SJCRH30 (cell line): ENCODE measurements around the gene CETN3. TPM values are rescaled to one million over a fixed set of nuclear protein-coding genes. Genes with fewer than 3 reads are reported as not detected.
"Not testable (repeated sequence)": the region's sequence is repeated elsewhere in the genome, so short reads cannot be mapped to it uniquely, and the experiment has no call there.

ENCODE experiments used
- DNase-seq, 2 experiments: peaks; one replicate each; pipeline ENCODE4 v3.0.0-alpha.2; 2015 to 2020
- H3K27ac ChIP-seq: fragments of 250-450 bp; sonication (Bioruptor Pico); 2 replicates; pipeline ENCODE4 v1.5.1; 2020; ENCODE audit warnings: mild to moderate bottlenecking, moderate library complexity
- H3K27me3 ChIP-seq: fragments of 250-450 bp; sonication (Bioruptor Pico); 2 replicates; pipeline ENCODE4 v1.5.1; 2020; ENCODE audit warnings: mild to moderate bottlenecking, moderate library complexity
- H3K36me3 ChIP-seq: fragments of 250-450 bp; sonication (Bioruptor Pico); 2 replicates; pipeline ENCODE4 v1.5.1; 2020; ENCODE audit warnings: mild to moderate bottlenecking, moderate library complexity
- H3K4me1 ChIP-seq: fragments of 250-450 bp; sonication (Bioruptor Pico); 2 replicates; pipeline ENCODE4 v1.5.1; 2020; ENCODE audit warnings: mild to moderate bottlenecking, moderate library complexity
- H3K4me3 ChIP-seq: fragments of 250-450 bp; sonication (Bioruptor Pico); 2 replicates; pipeline ENCODE4 v1.5.1; 2020; ENCODE audit warnings: mild to moderate bottlenecking, moderate library complexity
- H3K9me3 ChIP-seq: fragments of 250-450 bp; sonication (Bioruptor Pico); replicated peaks from 2 replicates; pipeline ENCODE4 v1.5.1; 2020; ENCODE audit warnings: mild to moderate bottlenecking, moderate library complexity
- total RNA-seq: library from RNA; depleted of rRNA; stranded (reverse); fragments of >200 nt; shearing (Covaris generic); gene quantifications from 2 replicates; pipeline ENCODE4 v1.2.3, GENCODE V29; 2014

CETN3 gene
- total RNA-seq, 1 experiment from 2014 or later, result 57.0 TPM

GRCh38 chr5:90398726-90399125 lies 10.8 kb downstream of the CETN3 start:
- Histone ChIP-seq H3K27ac (no peak overlapping the region), H3K4me1 (no peaks in the 10 kb centered on the region), H3K36me3 (peaks cover 23% of the 10 kb centered on the region), H3K27me3 (no peaks in the 10 kb centered on the region), H3K4me3 (no peak overlapping the region), H3K9me3 (no peaks in the 10 kb centered on the region)
- no peak for DNase-seq

- peaks cover 26% of the 10 kb centered on the region for H3K36me3 ChIP-seq
Measured at GRCh38 chr5:90395005-90395404, 14.6 kb downstream of the CETN3 start.

GRCh38 chr5:90390928-90391327 lies 18.6 kb downstream of the CETN3 start:
- H3K9me3 ChIP-seq, result no peaks in the 10 kb centered on the region
- H3K4me1 ChIP-seq, result peaks cover 6% of the 10 kb centered on the region
- no peak overlapping the region for H3K4me3 ChIP-seq
- no peaks in the 10 kb centered on the region for H3K27me3 ChIP-seq
- peaks cover 18% of the 10 kb centered on the region for H3K36me3 ChIP-seq
- H3K27ac ChIP-seq, result no peak overlapping the region
- no peak for DNase-seq

More at GRCh38 chr5:90395005-90395404, 14.6 kb downstream of the CETN3 start:
- no peak for DNase-seq
- H3K4me1 ChIP-seq, result peaks cover 6% of the 10 kb centered on the region
- H3K27ac ChIP-seq, result no peak overlapping the region
- no peaks in the 10 kb centered on the region for H3K9me3 ChIP-seq
- H3K4me3 ChIP-seq, result no peak overlapping the region
- H3K27me3 ChIP-seq, result no peaks in the 10 kb centered on the region

GRCh38 chr5:90390326-90390725 lies 19.2 kb downstream of the CETN3 start:
- H3K9me3 ChIP-seq, result no peaks in the 10 kb centered on the region

GRCh38 chr5:90387508-90387907 lies 22.0 kb downstream of the CETN3 start:
- Histone ChIP-seq H3K27ac (no peak overlapping the region), H3K4me1 (peaks cover 6% of the 10 kb centered on the region), H3K36me3 (peaks cover 2% of the 10 kb centered on the region; the same call in 1 of the 2 replicates), H3K4me3 (no peak overlapping the region), H3K27me3 (no peaks in the 10 kb centered on the region), H3K9me3 (no peaks in the 10 kb centered on the region; the same call in 1 of the 2 replicates)
- no peak for DNase-seq

More at GRCh38 chr5:90390326-90390725, 19.2 kb downstream of the CETN3 start:
- H3K4me1 ChIP-seq, result peaks cover 6% of the 10 kb centered on the region
- peaks cover 18% of the 10 kb centered on the region for H3K36me3 ChIP-seq
- no peak overlapping the region for H3K27ac ChIP-seq
- H3K27me3 ChIP-seq, result no peaks in the 10 kb centered on the region
- no peak overlapping the region for H3K4me3 ChIP-seq
- DNase-seq, result peak in 1 of 2 experiments; percentile 42

GRCh38 chr5:90386099-90386710 lies 23.4 kb downstream of the CETN3 start:
- H3K36me3 ChIP-seq, result no peaks in the 10 kb centered on the region
- H3K4me1 ChIP-seq, result peaks cover 6% of the 10 kb centered on the region; the same call in 1 of the 2 replicates
- H3K9me3 ChIP-seq, result no peaks in the 10 kb centered on the region; the same call in 1 of the 2 replicates
- peak in 1 of 2 experiments; percentile 46 for DNase-seq
- H3K4me3 ChIP-seq, result no peak overlapping the region
- H3K27me3 ChIP-seq, result no peaks in the 10 kb centered on the region
- H3K27ac ChIP-seq, result no peak overlapping the region

GRCh38 chr5:90384389-90384788 lies 25.2 kb downstream of the CETN3 start:
- no peaks in the 10 kb centered on the region for H3K27me3 ChIP-seq
- H3K9me3 ChIP-seq, result no peaks in the 10 kb centered on the region; the same call in 1 of the 2 replicates
- H3K4me1 ChIP-seq, result no peaks in the 10 kb centered on the region
- H3K36me3 ChIP-seq, result no peaks in the 10 kb centered on the region
- no peak overlapping the region for H3K4me3 ChIP-seq
- DNase-seq, result no peak
- H3K27ac ChIP-seq, result no peak overlapping the region

- no peak overlapping the region for H3K27ac ChIP-seq
- H3K36me3 ChIP-seq, result no peaks in the 10 kb centered on the region
- H3K9me3 ChIP-seq, result no peaks in the 10 kb centered on the region; the same call in 1 of the 2 replicates
- no peak for DNase-seq
- H3K4me3 ChIP-seq, result no peak overlapping the region
- H3K4me1 ChIP-seq, result no peaks in the 10 kb centered on the region
- H3K27me3 ChIP-seq, result no peaks in the 10 kb centered on the region
Measured at GRCh38 chr5:90383903-90384302, 25.7 kb downstream of the CETN3 start.

- no peak for DNase-seq
- H3K27ac ChIP-seq, result no peak overlapping the region
- no peaks in the 10 kb centered on the region; the same call in 1 of the 2 replicates for H3K9me3 ChIP-seq
- H3K4me1 ChIP-seq, result no peaks in the 10 kb centered on the region
- H3K4me3 ChIP-seq, result no peak overlapping the region
- H3K27me3 ChIP-seq, result no peaks in the 10 kb centered on the region
- H3K36me3 ChIP-seq, result no peaks in the 10 kb centered on the region
Measured at GRCh38 chr5:90381213-90381929, 28.2 kb downstream of the CETN3 start.

GRCh38 chr5:90379652-90380051 lies 29.9 kb downstream of the CETN3 start:
- no peaks in the 10 kb centered on the region for H3K36me3 ChIP-seq
- no peaks in the 10 kb centered on the region for H3K27me3 ChIP-seq
- no peak overlapping the region for H3K27ac ChIP-seq
- H3K4me1 ChIP-seq, result no peaks in the 10 kb centered on the region
- H3K9me3 ChIP-seq, result no peaks in the 10 kb centered on the region; the same call in 1 of the 2 replicates
- H3K4me3 ChIP-seq, result no peak overlapping the region
- DNase-seq, result no peak

- Histone ChIP-seq H3K27me3 (no peaks in the 10 kb centered on the region), H3K9me3 (no peaks in the 10 kb centered on the region), H3K36me3 (no peaks in the 10 kb centered on the region), H3K4me1 (no peaks in the 10 kb centered on the region), H3K27ac (no peak overlapping the region), H3K4me3 (no peak overlapping the region)
- DNase-seq, result no peak
Measured at GRCh38 chr5:90378752-90379151, 30.8 kb downstream of the CETN3 start.

GRCh38 chr5:90371269-90371668 lies 38.3 kb downstream of the CETN3 start:
- H3K4me1 ChIP-seq, H3K9me3 ChIP-seq, H3K27ac ChIP-seq, H3K4me3 ChIP-seq, DNase-seq, H3K27me3 ChIP-seq, H3K36me3 ChIP-seq: not testable (repeated sequence)

GRCh38 chr5:90368454-90369246 lies 40.9 kb downstream of the CETN3 start:
- Histone ChIP-seq H3K4me3 (no peak overlapping the region), H3K36me3 (no peaks in the 10 kb centered on the region), H3K9me3 (no peaks in the 10 kb centered on the region), H3K27ac (no peak overlapping the region), H3K27me3 (no peaks in the 10 kb centered on the region), H3K4me1 (no peaks in the 10 kb centered on the region)
- DNase-seq, result no peak

GRCh38 chr5:90367879-90368278 lies 41.7 kb downstream of the CETN3 start:
- no peak for DNase-seq
- Histone ChIP-seq H3K4me3 (no peak overlapping the region), H3K27me3 (no peaks in the 10 kb centered on the region), H3K4me1 (no peaks in the 10 kb centered on the region), H3K27ac (no peak overlapping the region), H3K36me3 (no peaks in the 10 kb centered on the region), H3K9me3 (no peaks in the 10 kb centered on the region)

- Histone ChIP-seq H3K27me3 (no peaks in the 10 kb centered on the region), H3K4me1 (no peaks in the 10 kb centered on the region), H3K36me3 (no peaks in the 10 kb centered on the region), H3K4me3 (no peak overlapping the region), H3K27ac (no peak overlapping the region), H3K9me3 (no peaks in the 10 kb centered on the region)
- DNase-seq, result no peak
Measured at GRCh38 chr5:90366948-90367347, 42.6 kb downstream of the CETN3 start.
